RWPE1 (cell line): ENCODE measurements around the gene WDFY2.
A peak's percentile ranks its signal among the peaks of the same experiment; 100 is the strongest.
"Not testable (repeated sequence)": the region's sequence is repeated elsewhere in the genome, so short reads cannot be mapped to it uniquely, and the experiment has no call there.

Experiments
- CTCF ChIA-PET: fragments of 350-600 bp; sonication (Branson Sonifier 250); formaldehyde crosslinking; extraction: SDS; loops from one replicate; lab custom pipeline; 2021; lab: Yijun Ruan, JAX
- POLR2A ChIA-PET: fragments of 400-600 bp; formaldehyde crosslinking; extraction: SDS; loops from one replicate; lab custom pipeline; 2020; ENCODE audit warnings: antibody characterized with exemption; ENCODE audit not compliant: low non-redundant PET; lab: Yijun Ruan, JAX
- DNase-seq: peaks from one replicate; pipeline ENCODE4 v3.0.0; 2012; ENCODE audit warnings: low spot score
- H3K27ac ChIP-seq: fragments of 450-650 bp; 2 replicates; pipeline ENCODE4 v1.5.1; 2017
- TF ChIP-seq, protein P1 (sequence below): fragments of 450-650 bp; conservative IDR thresholded peaks from 2 replicates; pipeline ENCODE4 v1.5.1; 2017; ENCODE audit warnings: low read depth, mild to moderate bottlenecking

WDFY2 gene

GRCh38 chr13:51643105-51643881 is 59.0 kb downstream of the WDFY2 start:
- peak; percentile 82 for DNase-seq
- ChIA-PET CTCF (no interaction called here), POLR2A (no interaction called here)
- TF ChIP-seq, protein P1, sequence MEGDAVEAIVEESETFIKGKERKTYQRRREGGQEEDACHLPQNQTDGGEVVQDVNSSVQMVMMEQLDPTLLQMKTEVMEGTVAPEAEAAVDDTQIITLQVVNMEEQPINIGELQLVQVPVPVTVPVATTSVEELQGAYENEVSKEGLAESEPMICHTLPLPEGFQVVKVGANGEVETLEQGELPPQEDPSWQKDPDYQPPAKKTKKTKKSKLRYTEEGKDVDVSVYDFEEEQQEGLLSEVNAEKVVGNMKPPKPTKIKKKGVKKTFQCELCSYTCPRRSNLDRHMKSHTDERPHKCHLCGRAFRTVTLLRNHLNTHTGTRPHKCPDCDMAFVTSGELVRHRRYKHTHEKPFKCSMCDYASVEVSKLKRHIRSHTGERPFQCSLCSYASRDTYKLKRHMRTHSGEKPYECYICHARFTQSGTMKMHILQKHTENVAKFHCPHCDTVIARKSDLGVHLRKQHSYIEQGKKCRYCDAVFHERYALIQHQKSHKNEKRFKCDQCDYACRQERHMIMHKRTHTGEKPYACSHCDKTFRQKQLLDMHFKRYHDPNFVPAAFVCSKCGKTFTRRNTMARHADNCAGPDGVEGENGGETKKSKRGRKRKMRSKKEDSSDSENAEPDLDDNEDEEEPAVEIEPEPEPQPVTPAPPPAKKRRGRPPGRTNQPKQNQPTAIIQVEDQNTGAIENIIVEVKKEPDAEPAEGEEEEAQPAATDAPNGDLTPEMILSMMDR, result no peak
- H3K27ac ChIP-seq, result peak overlapping the region; percentile 94

- peak overlapping the region; percentile 94; the same call in 1 of the 2 replicates for H3K27ac ChIP-seq
- CTCF ChIA-PET, result no interaction called here
- TF ChIP-seq, protein P1, result no peak
- DNase-seq, result peak; percentile 73
- POLR2A ChIA-PET, result no interaction called here
Observed at GRCh38 chr13:51643882-51644281, 59.6 kb downstream of the WDFY2 start.

GRCh38 chr13:51644654-51645053 is 60.4 kb downstream of the WDFY2 start:
- TF ChIP-seq, protein P1, result no peak
- H3K27ac ChIP-seq, result peak overlapping the region; percentile 26; the same call in 1 of the 2 replicates
- peak; percentile 15 for DNase-seq
- ChIA-PET POLR2A (no interaction called here), CTCF (interaction anchor here (0.6 to 0.7 kb wide), 2 partner anchors 19 to 59 kb away, joined by 3 read pairs; no protein-coding TSS in a partner anchor)

- ChIA-PET POLR2A (no interaction called here), CTCF (interaction anchor here (0.6 to 0.7 kb wide), 3 partner anchors 19 to 60 kb away, joined by 3 to 4 read pairs (median 3); no protein-coding TSS in a partner anchor)
- H3K27ac ChIP-seq, result no peak overlapping the region
- TF ChIP-seq, protein P1, result no peak
- DNase-seq, result peak; percentile 70
Observed at GRCh38 chr13:51645154-51645650, 60.9 kb downstream of the WDFY2 start.

DNA sequence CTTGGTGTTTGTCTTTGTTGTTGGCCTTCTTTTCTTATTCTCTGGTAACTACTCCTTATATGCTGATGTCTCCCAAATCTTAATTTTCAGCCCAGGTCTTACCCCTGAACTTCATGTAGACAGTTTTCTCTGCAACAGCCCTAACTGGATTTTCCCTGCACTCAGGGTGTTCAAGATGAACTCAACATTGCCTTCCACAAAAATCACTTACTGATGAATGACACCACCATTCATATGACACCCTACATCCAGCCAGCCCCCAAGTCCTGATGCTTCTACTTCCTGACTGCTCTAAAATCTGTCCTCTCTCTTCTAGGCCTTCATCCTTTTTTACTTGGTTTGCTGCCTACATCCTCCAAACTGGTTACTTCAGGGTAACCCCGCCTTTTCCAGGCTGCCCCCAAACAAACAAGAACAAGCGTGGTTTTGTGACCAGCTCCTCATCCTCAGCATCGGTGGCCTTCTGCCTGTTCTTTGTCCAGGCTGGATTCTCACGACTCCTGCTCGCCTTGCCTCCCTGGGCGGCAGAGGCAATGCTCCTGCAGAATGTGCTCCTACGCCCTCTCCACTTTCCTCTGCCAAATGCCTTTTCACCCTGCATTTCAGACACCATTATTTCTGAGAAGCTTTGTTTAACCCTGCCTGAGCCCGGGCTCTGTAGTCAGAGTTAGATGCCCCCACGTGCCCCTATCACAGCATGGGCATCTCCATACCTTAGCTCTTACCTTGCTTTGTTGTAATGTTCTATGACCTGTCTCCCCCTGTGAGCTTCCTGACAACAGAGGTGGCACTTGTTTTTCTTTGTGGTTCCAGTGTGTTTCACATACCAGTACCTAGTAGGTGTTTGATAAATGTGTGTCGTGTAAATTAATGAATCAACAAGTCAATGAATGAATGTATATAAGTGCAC is 61.8 kb downstream of the WDFY2 start:
- TF ChIP-seq, protein P1, result no peak
- ChIA-PET POLR2A (no interaction called here), CTCF (interaction anchor here (0.6 kb wide), 1 partner anchor 18 kb away, joined by 4 read pairs; no protein-coding TSS in a partner anchor)
- DNase-seq, result no peak
- H3K27ac ChIP-seq, result peak overlapping the region; percentile 76

- TF ChIP-seq, protein P1, result no peak
- ChIA-PET POLR2A (no interaction called here), CTCF (interaction anchor here (0.6 kb wide), 1 partner anchor 9 kb away, joined by 3 read pairs; no protein-coding TSS in a partner anchor)
- no peak overlapping the region for H3K27ac ChIP-seq
- no peak for DNase-seq
Observed at GRCh38 chr13:51647067-51647466, 62.8 kb downstream of the WDFY2 start.

GRCh38 chr13:51652193-51652592 is 67.9 kb downstream of the WDFY2 start:
- CTCF ChIA-PET, POLR2A ChIA-PET, DNase-seq, H3K27ac ChIP-seq: not testable (repeated sequence)
